GM21717 (cell line): ENCODE measurements around the gene FYB1.
"Not testable (repeated sequence)": the region's sequence is repeated elsewhere in the genome, so short reads cannot be mapped to it uniquely, and the experiment has no call there.

Experiments
- ATAC-seq: cut with Tn5 transposase; IDR thresholded peaks from one replicate; pipeline ENCODE4 v1.9.1; 2021; ENCODE audit warnings: mild to moderate bottlenecking, moderate library complexity; ENCODE audit not compliant: unreplicated experiment

The FYB1 gene

DNA sequence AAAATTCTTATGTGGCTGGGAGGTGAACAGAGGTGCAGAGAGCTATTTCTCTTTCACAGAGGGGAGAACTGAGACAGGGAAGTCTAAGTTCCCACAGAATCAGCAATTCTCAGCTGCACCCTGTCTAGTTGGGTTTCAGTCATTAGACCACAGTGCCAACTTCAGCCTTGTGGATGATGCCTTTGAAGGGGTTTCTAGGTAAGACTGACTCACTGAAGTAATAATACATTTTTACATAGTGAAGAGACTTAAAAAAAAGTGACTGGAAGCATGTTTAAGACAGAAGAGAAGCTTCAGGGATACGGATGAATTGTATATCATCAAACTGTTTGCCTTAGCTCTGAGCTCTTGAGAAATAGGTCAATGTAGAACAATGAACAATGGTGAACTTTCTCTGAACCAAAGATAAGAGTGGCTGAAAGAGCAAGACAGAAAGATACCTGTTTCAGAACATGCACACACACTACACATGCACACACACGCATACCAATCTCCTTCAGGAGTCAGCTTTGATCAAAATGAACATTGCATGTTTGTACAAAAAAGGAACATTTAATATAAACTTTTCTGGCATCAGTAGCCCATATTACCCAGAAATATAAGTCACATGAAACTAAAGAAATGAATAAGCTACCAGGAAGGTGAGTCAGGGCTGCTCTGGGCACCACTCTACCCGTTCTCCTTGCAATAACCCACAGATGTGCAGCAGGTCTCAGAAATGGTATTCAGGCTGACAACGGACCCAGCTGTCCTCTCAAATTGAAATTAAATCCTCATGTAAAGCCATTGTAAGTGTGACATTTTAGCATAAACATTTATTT, 12.6 kb upstream of the FYB1 start:
- no peak for ATAC-seq

DNA sequence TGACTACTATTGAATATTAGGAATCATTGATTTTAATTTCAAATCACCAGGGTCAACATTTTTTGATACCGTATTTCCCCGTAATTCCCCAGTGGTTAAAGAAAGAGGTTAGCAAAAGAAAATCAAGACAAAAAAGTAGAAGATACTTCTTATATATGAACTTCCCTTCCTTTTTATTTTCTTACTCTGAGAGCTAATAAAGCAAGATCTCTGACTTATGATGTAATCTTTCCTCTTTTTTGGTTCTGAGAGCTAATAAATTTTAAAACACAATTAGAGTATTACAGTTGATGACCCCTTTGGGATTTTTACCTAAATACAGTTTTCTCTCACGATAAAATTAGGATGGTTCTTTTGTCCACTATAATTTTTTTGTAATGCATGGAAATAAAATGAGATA, 9.2 kb upstream of the FYB1 start:
- ATAC-seq, result no peak

DNA sequence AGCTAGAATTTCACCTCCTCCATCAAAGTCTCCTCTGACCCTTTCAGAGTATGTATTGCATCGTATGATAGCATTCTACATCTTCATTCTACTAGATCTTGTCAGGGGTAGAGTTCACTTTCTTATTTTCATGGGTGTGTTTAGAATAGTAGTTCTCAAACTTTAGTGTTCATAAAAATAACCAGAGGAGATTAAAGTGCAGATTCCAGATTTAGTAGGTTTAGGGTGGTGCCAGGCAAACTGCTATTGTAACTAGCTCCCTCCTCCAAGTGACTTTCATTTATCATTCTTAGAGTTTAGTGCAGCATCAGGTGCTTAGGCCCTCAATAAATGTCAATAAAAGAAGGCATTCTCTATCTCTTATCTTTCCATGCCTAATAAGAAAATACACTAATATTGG, 7.2 kb upstream of the FYB1 start:
- ATAC-seq, result no peak

DNA sequence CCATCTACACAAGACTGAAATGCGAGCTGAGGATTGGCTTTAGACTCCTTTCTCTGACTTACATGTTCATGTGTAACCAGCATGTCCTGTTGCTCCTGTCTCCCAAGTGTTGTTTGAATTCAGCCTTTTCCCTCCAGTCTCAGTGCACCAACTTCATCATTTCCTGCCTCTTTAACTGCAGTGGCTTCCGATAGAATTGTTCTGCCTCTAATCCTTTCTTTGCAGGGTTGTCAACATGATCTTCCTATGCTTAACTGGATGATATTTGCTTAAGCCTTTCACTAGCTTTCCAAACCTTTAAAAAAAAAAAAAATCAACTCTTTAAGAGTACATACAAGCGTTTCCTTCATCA, 6.7 kb upstream of the FYB1 start:
- no peak for ATAC-seq

DNA sequence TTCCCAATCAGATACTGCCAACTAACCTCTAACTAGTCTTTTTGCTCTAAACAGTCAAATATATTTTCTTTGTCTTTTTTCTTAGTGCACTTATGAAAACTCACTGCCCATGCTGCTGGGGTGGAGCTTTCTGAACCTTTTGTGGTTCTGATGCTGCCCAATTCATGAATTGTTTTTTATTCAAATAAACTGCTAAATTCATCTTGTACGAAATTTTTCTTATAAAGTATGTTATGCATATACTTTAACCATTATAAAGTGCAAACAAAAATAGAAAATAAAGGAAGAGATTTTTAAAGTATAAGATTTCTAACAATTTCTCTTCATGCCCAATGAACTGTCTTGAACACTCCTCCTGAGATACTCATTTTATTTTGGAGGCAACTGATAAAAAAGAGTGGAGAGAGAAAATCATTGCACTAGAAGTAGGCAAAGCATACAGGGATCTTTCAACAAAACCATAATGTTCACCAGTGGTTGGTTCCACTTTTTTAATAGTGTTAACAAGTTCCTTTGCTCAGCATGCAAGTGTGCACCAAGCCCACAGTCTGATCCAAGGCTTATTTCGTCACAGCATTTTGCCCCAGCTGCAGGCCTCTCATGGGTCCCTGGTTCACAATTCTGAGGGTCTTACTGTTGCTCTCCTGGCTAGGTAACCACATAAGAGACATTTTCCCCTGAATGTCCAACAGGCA, 6.2 kb upstream of the FYB1 start:
- no peak for ATAC-seq

DNA sequence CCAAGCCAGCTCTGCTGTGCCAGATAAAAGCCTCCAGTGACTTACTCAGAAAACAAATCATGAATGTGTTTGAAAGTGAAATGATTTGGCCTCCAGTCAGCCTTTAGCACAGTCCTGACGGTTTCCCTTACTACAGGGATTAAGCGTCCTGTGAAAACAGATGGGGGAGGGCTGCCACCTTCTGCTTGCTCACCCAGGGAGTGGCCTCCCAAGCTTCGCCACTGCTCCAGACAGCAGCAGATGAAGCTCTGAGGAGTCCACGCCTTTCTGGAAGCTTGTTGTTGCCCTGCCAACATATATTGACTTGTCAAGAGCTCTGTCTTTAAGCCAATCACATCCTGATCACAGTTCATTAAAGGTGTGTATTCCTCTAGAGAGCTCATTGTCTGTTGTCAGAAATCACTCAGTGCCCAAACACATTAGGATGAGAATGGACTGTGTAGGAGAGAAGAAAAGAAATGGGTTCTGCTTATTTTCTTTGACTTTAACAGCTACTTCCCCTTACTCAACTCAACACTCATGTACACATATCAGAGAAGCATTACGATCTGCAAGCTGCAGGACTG, 4.9 kb upstream of the FYB1 start:
- no peak for ATAC-seq

DNA sequence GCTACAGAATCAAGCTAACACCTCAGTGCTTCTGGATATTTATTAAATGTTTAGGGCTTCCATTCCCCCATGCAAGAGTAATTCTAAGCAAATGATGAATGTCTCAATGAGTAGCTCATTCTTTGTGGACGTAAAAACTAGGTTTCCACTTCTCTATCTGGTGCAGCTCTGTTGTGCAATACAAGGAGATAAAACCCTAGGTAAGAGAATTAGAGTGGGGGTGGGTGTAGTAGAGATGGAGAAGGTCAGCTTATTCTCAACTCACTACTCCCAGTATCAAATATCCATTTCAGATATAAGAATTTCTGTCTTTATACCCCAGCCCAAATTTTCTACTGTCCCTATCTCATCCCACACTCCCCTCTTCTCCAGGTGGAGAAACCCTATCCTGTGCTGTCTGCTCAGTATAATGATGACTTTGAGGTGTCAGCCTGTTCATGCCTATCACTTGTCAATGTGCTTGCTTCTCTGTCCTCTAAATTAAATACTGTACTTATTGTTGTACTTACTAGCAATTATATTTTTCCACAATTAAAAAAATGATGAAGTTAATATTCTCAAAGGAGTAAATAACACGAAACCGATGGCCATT, 4.3 kb upstream of the FYB1 start:
- ATAC-seq, result no peak

DNA sequence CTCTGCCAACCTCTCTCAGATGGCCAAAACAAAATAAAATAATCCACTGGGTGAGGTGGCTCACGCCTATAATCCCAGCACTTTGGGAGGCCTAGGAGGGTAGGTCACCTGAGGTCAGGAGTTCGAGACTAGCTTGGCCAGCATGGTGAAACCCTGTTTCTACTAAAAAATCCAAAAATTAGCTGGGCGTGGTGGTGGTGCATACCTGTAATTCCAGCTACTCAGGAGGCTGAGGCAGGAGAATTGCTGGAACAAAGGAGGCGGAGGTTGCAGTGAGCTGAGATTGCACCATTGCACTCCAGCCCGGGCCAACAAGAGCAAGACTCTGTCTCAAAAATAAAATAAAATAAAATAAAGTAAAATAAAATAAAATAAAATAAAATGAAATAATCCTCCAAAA, 2.3 kb upstream of the FYB1 start:
- ATAC-seq, result not testable (repeated sequence)

DNA sequence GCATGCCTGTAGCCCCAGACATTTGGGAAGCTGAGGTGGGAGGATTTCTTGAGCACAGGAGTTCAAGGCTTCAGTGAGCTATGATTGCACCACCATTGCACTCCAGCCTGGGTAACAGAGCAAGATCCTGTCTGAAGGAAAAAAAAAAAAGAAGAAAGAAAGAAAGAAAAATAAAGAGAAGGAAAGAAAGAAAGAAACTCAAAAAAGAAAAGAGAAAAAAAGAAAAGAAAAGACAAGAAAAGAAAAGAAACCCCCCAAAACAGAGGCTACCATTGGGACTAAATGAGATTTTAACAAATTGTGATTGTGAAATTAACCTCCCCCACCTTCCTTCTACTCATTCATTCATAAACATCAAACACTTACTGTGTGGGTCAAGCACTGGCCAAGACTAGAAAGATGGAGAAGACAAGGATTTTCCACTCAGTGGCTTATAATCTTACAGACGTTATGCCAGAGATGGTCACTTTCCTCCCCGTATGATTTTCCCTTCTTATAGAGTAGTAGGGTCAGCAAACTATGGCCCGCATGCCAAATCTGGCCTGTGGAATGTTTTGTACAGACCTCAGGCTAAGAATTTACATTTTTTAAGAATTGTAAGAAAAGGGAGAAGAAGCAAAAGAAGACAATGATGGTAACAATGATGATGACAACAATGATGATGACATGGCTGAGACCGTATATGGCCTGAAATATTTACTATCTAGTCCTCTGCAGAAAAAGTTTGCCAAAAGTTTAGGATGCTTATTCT, 1.1 kb upstream of the FYB1 start:
- ATAC-seq, result no peak

DNA sequence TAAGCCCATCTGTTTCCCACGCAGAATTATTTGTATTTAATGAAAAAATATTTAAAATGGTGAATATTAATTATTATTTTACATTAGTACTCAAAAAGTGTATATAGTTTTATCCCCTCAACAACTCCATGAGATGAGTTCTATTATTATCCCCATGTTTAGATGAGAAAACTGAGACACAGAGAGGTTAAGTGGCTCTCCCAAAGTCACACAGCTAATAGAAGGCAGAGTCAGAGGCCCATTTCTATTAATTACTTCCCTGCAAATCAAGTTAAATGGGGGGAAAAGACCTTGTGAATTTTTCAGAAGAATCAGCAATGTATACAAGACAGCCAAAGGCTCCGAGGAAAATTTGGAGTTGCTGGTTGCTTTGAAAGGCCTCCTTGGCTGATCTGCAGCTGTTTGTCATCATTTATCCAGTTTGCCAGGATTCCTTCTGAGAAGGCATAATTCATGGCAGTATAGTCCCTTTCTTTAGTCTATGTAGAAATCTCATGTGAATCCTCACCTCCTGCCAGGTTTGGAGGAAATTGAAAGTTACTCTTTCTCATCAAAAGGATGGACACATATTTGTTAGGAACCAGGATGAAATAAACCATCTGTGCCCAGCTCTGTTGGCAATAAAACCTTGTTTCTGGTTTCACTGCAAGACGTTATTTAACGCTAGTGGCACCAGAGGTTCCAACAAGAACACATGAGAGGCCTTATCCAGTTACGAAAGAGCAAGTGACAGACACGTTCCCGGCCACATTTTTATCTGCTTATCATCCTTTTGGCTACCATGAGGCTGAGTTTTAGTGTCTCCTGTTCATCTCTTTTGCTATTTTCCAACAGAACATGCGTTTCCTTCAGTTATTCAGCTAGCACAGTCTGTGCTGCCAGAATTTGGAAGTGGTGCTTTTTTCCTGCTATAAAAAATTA, 621 bp downstream of the FYB1 start:
- ATAC-seq, result no peak

DNA sequence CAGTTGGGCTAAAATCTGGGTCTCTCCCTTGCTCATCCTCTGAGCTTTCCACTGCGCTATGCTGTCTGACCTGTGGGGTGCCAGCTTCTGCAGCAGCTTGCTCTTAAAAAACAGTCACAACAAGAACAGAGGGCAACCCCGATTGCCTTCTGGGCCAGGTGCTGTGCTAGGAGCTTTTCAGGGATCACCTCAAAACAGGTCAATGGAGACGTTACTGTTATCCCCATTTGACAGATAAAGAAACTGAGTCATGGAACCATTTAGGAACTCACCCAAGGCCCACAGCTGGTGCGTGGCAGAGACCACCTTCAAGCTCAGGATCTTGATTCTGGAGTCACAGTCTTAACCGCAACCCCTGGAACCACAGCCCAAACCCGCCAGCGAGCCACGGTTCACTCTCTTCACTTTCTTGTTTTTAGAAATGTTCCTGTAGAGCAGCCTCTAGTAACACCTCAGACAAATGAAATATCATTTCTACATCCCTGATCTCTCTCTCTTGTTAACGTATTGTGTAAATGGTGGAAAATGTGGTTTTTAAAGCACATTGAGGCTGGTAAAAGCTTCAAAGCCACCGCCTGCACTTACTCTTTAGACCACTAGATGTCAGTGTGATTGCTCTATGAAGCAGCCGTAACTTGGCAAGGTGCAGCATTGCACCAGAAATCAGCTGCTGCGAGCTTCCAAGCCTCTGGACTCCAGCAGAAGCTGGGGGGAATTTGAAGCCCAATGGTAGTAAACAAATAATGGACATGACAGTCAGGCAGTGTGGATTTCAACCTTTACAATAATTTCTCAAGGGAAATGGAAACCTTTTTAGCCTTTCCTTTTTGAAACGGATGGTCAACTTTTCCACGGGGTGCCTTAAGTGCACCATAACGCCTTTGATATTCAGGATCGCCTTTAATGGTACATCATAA, 1.7 kb downstream of the FYB1 start:
- peak; percentile 78 for ATAC-seq

DNA sequence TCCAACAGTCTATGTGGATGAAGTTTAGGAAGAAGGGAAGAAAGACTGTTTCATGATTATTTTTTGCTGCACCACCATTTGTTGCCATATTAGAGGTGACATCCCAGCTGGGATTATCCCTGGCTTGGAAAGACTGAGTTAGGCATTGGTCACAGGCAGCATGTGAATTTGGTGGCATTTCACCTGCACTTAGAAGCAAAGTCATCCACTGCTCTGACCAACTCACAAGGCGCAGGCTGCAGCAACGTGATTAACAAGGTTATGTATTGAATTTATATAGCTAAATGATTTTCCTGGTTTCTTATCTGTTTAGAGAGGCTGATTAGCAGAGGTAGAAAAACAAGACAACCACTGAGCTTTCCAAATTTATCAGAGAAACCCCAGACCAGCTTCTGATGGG, 2.7 kb downstream of the FYB1 start:
- no peak for ATAC-seq

DNA sequence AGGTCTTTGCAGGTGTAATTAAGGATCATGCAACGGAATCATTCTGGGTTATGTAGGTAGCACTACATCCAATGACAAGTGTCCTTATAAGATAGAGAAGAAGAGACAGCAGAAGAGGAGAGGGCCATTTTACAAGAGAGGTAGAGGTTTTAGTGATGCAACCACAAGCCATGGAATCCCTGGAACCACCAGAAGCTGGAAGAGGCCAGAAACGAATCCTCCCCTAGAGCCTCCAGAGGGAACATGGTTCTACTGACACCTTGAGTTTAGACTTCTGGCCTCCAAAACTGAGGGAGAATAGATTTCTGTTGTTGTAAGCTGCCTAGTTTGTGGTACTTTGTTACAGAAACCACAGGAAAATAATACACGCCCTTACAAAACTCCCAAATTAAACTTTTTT, 3.5 kb downstream of the FYB1 start:
- no peak for ATAC-seq

DNA sequence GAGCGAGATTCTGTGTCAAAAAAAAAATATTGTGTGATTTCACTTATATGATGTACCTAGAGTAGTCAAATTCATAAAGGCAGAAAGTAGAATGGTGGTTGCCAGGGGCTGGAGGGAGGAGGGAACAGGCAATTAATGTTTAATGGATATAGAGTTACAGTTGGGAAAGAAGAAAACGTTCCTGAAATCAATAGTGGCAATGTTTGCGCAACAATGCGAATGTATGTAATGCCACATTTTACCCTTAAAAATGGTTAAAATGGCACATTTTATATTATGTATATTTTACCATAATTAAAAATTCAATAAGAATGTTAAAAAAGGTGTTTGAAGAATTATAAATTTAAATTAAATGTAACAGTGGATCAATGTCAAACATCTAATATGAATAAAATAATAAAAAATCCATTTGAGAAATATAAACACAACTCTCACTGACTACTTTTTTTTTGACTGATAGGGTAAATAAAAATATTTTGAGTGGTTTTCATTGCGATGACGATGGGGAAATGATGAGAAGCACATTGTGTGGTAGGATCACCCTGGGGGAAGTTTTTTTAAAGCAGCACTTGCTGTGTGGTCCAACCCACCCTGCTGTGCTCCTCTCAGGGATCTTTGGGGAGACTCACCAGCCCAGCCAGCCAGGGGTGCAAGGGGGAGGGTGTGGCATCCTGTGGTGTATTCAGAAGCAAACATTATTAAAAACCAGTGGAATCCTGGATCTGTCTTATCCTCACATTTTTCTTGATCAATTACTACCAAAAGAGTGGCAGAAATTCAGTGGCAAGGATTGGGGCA, 4.3 kb downstream of the FYB1 start:
- ATAC-seq, result no peak

DNA sequence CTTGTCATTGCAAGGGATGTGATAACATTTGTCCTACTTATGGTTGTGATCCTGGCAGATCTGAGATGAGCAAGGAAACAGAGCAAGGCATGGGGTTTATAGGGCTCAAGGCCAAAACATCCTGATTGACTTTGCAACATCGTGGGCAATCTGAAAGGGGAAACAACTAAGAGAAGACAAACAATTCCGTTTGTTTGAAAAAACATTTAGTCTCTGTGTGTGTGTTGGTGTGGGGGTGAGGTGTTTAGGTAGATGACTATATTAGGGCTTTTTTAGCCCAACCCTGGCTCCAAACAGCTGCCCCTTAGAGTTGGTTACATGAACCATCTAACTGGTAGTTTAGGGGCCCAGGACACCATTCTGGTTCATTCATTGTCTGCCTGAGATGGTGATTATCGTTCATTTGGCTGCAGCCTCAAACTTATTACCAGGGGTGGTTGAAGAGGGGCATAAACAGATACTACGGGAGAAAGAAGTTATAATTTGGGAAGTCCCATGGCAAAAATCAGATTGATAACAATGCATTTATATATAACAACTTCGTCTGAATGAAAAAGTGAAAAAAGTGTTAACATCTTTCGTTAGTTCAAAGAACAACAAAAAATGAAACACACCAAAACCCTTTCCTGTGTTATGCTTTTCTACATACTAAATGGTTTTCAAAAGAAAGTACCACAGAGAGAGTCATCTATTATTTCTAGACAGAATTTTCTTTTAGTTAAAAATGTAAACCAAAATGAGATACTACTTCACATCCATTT, 5.7 kb downstream of the FYB1 start:
- no peak for ATAC-seq

DNA sequence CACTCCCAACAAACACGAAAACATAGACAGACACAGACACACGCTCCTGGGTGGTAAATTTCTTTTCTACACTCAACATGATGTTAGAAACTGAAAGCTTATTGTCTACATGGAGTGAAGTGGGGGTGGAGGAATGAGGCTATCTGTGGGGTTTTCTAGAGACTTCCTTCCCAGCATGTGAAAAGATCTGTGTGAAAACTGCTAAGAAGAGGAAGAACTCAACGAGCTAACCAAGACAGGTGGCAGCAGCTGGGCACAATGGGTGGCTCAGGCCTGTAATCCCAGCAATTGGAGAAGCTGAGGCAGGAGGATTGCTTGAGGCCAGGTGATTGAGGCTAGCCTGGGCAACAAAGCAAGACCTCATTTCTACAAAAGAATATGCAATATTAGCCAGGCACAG, 7.6 kb downstream of the FYB1 start:
- no peak for ATAC-seq

DNA sequence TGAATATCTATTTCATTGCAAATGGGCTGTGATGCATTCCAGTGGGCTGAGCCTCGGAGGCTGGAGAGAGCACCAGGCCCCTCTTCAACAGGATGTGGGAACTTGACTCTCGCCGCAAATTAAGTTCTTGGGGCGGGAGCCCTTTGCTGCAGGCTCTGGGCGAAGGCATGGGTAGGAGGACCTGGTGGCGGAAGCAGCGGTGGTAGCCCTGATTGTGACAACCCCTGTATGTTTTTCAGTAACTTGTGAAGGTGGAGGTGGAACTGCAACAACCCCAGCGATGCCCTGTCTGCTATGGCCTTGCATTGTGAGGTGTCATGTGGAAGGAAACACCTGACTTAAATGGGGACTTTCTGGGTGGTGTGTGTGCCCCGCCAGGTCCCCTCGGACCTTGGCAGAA, 9.4 kb downstream of the FYB1 start:
- no peak for ATAC-seq

DNA sequence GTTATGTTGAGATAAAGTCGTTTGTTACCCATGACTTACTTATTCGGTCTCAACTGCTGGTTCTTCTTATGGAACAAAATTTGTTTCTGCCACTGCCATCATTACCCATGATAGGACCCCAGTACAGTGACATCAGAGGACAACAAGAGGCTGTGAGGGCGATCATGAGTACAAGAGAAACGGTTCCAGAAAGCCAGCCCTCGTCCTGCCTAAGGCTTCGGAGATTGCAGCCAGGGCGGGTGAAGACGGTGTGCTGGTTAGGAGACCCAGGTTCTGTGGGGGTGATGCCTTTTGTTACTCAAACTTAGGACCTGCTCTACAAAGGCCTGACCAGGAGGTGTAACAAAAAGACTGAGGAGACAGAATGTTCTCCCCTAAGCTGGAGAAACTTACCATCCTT, 10.9 kb downstream of the FYB1 start:
- ATAC-seq, result no peak
